HG02885 (cell line): ENCODE measurements around the gene RAPSN.

ENCODE experiments used
- ATAC-seq: cut with Tn5 transposase; IDR thresholded peaks from one replicate; pipeline ENCODE4 v1.9.1; 2021; ENCODE audit warnings: mild to moderate bottlenecking; ENCODE audit not compliant: unreplicated experiment, poor library complexity

Gene RAPSN

GRCh38 chr11:47393163-47394049 lies 55.5 kb downstream of the RAPSN start:
- ATAC-seq: no peak

- ATAC-seq: no peak
Measured at GRCh38 chr11:47392546-47393162, 56.3 kb downstream of the RAPSN start.

- no peak for ATAC-seq
Measured at GRCh38 chr11:47391711-47392432, 57.1 kb downstream of the RAPSN start.

GRCh38 chr11:47391077-47391583 lies 57.8 kb downstream of the RAPSN start:
- ATAC-seq: peak; percentile 52

- ATAC-seq: no peak
Measured at GRCh38 chr11:47390422-47390760, 58.5 kb downstream of the RAPSN start.

- ATAC-seq: no peak
Measured at GRCh38 chr11:47389577-47390421, 59.1 kb downstream of the RAPSN start.

- no peak for ATAC-seq
Measured at GRCh38 chr11:47388697-47389576, 60.0 kb downstream of the RAPSN start.

- ATAC-seq: no peak
Measured at GRCh38 chr11:47387944-47388696, 60.8 kb downstream of the RAPSN start.
